HG03108 (cell line): ENCODE data around the gene MPZL3.
A peak's percentile ranks its signal among the peaks of the same experiment; 100 is the strongest.

ENCODE experiments used
- ATAC-seq: cut with Tn5 transposase; IDR thresholded peaks from one replicate; pipeline ENCODE4 v1.9.1; 2021; ENCODE audit warnings: moderate library complexity; ENCODE audit not compliant: unreplicated experiment

MPZL3 gene

DNA sequence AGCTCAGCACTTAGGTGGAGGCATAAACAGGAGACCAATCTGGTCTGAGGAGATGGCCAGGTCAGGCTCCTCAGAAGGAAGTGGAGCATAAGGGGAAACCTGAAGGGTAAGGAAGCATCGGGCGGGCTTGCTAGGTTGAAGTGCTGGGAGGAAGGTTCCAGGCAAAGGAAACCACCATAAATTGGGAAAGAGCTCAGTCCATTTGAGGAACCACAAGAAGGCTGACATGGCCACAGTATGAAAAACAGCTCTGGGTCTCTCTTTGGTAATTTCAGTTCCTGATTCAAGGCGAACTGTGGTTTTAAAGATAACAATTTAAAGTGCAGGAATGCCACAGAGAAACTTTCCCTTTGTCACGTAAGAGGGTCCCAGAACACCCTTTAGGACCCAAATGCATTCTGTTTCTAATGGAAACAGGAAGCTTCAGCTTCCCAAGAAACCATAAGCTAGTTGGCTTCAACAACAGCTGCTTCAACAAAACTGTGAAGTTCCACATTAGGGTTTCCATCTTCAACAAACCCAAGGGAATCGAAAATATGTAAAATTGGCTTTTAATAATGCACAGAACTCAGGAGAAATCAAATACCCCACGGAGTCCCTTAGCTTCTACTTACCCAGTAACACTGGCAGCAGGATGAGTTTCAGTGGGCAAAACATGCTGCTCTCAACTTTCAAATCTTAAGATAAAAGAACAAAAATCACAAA lies 37.8 kb downstream of the MPZL3 start:
- no peak for ATAC-seq

DNA sequence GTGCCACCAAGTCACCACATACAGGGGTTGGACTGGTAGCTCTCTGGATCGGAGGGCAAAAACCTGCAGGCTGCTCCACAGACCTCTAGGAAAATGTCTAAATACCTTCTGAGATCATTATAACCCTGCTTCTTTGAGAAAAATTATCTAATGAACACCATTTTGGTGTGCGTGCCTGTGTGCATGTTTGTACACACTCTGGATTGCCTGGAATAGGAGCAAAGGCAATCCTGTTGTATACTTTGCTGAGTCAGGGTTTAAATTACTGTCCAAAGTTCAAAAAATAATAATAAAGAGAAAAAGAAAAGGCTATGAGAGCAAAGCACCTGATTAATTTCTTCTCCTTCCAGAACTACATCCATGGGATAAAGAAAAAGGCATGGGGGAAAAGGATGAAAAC lies 38.4 kb downstream of the MPZL3 start:
- no peak for ATAC-seq

DNA sequence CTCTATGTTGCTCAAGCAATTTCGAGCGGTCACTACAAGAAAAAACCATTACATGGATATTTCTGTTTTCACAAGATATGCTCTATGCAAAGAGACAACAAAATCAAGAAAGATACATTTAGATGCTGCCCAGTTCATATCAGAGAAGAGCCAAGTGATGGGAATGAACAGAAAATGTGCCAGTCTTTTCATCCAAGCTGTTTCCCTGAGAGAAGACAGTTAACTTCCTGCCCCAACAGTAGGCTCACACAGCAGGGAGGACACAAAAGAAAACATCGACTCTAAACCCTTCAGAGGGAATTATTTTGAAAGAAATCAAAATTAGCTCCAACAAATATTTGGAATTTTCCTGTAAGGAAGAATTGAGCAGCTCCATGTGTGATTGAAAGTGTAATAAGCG lies 39.0 kb downstream of the MPZL3 start:
- ATAC-seq, result no peak

DNA sequence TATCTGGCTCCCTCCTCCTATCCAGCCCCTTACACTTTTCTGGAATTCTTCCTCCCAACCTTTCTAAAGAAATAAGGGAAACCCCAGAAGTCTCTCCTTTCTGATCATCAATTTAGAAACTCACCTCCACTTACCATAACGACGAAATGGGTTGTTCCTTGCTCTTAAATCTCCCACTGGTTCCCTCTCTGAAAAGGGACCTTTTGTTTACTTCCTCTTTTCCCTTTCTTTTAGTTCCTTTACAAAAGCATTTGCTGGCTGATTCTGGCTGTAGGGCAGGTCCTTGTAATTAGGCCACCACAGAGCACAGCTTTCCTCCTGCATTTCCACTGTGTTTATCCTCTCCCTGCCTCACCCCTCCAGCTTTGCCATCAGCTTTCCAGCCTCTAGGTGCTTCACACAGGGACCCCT lies 39.4 kb downstream of the MPZL3 start:
- ATAC-seq, result no peak

DNA sequence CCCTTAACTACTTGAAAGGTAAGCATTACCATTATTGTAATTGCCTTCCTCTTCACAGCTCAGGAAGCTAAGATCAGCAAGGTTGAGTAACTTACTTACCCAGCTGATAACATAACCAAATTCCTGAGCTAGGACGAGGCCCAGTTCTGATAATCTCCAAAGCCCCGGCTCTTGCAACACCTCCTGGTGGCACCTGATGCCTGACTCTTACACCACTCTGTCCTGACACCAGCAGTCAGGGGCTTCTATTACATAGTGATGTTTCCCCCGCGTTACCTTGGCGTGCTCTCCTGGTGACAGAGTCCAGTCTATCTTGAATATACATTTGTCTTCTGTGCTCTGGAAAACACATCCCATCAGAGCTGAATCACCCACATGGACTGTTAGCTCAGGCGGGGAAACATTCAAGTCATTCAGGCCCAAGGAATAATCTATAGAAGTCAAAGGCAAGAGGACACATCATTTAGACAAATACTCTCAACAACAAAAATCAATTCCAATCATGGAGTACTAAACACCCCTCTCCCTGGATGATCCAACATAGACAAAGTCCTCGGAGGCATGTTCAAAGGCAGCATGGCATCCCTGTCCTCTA lies 39.9 kb downstream of the MPZL3 start:
- no peak for ATAC-seq

DNA sequence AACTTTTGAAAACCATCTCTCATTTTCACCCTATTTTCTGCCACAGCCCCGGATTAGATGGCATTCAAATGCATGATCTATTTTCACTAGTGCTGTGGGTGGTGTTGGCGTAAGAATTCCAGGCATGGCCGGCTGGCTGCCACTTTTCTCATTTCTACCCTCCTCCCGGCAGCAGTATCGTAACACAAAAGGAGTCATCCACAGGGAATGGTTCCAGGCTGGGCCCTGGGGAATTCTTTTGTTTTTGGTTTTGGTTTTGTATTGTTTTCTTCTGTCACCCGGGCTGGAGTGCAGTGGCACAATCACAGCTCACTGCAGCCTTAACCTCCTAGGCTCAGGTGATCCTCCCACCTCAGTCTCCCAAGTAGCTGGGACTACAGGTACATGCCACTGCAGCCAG lies 41.2 kb downstream of the MPZL3 start:
- ATAC-seq, result no peak

DNA sequence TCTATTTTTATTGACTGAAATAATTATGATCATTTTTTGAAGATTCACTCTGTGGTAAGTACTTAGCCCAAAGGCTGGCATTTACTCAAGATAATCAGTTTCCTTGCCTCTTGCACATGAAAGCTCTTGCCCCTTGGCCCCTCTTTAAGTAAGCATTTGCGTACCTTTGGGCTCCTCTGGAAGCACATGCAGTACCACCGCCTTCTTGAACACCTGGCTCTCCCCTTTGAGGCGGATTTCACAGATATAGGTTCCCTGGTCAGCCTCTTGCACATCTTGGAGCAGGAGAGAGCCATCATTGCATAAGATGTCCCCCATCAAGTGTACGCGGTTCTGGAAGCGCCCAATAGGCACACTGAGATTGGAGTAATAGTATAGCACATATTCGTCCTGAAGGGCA lies 41.8 kb downstream of the MPZL3 start:
- ATAC-seq, result no peak

DNA sequence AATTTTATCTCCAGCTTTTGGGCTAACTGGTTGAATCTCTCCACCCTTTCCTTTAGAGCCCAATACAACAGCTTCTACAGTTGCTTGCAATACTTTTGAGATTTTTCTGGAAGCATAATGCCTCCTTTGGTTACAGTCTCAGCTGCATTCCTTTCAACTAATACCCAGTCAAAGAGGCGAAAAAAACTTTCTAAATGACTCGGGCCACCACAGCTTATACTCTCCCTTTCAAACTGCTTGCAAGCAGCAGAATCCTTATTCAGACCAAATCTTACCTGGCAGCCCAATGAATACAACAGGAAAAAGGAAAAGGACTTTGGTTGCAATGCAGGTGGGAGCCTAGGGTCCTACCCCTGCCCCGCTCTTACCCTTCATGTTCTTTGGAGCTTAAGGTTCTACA lies 43.1 kb downstream of the MPZL3 start:
- no peak for ATAC-seq

DNA sequence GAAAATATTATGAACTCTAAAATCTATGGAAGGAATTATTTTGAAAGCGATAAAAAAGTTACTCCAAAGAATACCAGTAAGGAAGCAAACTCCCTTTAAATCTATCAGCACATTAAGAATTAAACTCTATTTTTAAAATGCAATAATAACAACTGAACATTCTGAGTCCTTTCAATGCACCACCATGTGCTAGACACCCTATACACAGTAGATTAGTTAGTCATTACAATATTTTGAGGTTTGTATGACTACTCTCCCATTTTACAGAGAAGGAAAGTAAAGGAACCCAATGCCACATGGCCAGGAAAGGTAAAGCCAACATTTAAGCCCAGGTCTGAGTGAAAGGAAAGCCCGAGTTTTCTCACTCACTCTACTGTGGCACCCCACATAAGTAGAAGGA lies 45.1 kb downstream of the MPZL3 start:
- no peak for ATAC-seq

DNA sequence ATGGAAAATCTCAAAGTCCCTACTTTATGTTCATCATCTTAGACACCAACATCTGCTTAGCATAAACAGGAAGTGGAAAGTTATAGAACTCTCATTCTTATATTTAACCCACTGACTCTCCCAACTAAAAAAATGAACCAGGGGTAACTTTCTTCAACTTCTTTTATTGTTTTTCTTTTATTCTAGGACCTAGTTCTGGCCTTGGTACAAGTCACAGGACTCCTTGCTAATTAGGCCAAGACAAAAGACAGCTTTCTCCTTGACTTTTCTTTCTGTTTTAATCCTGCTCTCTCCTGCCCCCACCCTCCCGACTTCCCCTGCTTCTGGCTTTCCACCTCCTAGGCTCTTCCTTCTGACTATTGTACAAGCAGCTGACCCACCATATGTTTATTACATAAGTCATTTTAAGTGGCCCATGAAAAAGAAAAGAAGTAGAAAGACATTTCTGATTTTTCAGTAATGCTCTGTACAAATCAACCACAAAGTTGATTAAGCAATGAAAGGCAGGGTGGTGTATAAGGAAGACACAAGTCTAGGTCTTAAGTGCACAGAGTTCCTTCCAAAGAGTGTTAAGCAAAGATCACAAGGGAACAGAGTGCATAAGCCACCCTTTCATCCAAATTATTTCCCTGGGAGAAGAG lies 45.7 kb downstream of the MPZL3 start:
- no peak for ATAC-seq

DNA sequence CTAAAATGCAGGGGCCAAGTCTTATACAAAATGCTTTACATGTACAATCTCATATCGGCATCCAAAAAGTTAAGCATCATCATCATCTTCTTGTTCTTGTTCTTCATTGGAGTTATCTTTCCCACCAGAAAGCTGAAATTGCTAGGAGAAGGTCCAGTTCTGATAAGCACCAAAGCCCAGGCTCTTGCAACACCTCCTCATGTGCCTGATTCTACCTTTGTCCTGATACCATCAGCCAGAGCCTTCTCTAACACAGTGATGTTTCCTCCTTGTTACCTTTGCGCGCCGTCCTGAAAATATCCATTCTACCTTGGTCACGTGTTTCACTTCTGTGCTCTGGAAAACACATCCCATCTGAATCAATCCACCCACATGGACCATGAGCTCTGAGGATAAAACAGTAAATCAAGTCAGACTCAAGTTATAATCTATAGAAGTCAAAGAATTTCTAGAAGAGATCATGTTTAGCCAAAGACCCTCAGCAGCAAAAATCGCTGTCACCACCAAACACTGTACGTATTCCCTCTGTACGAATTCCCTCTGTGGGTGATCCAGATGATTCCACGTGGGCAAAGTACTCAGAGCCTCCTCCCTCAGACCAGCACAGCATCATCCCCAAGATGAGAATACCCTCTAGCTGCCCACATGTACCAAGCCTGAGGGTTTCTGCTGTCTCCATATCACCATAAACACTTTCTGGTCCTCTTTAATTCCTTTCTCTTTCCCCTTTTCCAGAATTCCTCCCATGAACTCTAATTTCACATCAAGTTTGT lies 46.4 kb downstream of the MPZL3 start:
- no peak for ATAC-seq

DNA sequence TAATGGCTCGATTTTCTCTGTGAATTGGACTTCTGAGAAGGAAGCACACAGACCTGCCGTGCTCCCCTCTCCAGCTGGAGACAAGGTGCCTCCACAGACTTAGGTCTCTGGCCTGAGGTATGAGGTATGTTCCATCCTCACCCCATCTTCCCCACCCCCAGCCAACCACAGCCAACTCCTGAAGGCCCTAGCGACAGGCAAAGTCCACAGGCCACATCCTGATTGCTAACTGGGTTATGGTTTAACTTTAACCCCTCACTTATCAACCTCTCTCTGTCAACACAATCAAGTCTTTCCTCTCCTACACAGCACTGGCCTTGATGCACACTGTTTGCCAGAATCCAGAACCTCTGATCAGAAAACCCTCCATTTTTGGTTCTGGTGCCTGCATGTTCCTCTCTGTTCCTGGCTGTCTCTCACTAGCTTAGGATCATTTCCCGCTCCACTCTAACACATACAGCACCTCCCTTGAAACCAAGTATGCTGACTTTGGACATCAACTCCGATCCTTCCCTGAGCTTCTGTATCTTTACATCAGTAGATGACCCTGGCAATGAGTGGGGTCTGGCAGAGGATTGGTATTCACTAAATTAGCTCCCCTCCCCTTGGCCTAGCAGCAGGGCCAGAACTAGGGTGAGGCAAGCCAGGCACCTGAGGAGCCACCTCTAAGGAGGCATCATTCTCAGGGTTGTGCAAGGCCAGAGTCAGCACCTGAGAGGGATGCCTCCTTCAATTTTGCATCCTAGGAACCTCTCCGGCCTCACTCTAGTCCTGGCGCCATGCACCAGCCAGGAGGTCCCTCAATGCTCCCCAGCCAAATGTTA lies 49.4 kb downstream of the MPZL3 start:
- peak; percentile 58 for ATAC-seq

DNA sequence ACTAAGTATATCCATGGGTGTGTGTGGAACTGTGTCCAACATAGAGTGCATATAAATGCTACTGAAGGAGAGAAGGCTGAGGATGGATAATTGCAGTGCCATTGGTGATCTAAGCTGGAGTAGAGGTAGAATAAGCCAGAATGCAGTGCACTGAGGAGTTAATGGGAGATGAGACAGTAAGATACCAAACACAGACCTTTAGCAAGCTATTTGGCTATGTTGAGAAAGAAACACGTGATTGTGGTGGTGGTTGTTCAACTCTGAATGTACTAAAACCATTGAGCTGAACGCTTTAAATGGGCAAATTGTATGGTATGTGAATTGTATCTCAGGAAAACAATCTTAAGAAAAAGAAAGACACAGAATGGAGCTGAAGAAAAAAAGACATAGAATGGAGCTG lies 50.2 kb downstream of the MPZL3 start:
- ATAC-seq, result no peak

DNA sequence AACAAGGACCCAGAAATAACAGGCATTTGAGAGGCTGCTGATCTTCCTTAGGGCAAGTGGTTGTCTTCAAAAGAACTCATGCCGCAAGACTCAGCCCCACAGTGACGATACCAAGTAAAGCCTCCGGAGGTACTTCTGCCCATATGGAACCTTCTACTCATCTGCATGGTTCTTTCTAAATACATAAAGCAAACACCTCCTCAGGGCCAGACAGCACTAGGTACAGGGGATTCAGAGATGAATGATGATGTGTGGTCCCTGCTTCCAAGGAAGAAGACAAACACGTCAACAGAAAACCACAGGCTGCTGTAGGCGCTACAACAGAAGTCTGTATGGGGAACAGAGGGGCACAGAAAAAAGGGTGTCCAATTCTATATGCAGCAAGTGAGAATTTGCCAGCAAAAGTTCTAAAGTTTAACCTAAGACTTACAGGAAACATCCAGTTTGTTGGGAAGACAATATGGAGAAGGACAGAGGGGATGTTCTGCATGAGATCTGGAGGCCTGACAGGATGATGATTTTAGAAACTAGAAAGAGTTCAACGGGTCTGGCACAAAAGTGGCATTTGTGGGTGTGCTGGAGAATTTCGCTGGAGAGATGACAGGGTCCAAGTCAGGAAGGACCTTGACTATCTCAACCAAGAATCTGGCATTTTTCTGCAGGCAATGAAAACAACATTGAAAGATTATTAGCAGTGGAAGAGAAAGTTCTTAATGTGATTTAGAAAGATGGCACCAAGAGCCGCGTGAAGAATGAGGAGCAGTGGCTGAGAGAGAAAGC lies 51.1 kb downstream of the MPZL3 start:
- ATAC-seq, result no peak

DNA sequence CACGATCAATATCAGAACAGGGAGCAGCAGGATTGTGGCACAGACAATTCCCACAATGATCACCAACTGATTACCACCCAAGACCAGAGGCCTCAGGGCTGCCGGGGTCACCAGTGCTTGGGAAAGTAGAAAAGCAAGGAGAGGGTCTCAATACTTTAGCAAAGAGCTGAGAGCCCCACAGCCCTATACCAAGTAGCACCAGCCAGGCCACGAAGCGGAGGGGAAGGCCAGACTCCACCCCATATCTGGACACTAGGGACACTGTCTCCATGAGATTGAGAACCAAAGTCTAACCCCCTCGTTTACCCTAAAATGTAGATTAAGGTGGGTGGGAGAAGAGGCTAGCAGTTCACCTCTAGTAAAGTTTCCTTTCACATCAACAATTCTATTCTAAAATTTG lies 51.7 kb downstream of the MPZL3 start:
- ATAC-seq, result no peak

DNA sequence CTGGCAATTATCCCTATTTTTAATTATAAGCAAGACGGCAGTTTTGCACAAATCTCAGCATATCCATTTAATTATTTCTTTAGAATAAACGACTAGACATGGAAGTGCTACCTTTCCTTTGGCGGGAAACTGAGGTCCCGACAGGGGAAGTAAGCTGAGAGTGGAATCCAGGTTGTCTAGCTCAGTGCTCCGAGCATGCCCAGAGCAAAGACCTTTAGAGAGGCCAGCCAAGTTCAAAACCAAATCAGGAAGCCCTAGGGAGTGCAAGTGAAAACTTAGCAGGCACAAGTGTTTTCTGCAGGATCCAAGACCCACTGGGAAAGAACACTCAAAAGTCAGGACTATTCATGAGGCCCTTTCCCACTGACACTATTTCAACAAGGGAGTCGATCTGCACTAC lies 53.0 kb downstream of the MPZL3 start:
- no peak for ATAC-seq

DNA sequence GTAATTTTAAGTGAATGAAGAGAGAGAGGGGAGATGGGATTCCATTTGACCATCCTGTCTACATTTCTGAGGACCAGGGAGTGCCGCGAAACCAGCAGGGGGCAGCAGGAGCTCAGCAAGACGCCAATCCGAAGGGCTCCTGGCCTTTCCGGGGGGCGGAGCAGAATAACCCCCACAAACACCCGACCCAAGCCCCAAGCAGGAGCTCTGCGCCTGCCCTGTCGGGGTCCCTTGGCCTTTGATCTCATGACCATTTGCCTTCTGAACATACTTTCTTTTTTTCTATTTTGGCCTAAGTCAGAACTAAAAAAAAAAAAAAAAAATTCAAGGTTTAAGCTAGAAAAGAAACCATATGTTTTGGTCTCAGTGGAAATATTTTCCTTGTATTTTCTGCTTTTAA lies 53.8 kb downstream of the MPZL3 start:
- ATAC-seq, result no peak

DNA sequence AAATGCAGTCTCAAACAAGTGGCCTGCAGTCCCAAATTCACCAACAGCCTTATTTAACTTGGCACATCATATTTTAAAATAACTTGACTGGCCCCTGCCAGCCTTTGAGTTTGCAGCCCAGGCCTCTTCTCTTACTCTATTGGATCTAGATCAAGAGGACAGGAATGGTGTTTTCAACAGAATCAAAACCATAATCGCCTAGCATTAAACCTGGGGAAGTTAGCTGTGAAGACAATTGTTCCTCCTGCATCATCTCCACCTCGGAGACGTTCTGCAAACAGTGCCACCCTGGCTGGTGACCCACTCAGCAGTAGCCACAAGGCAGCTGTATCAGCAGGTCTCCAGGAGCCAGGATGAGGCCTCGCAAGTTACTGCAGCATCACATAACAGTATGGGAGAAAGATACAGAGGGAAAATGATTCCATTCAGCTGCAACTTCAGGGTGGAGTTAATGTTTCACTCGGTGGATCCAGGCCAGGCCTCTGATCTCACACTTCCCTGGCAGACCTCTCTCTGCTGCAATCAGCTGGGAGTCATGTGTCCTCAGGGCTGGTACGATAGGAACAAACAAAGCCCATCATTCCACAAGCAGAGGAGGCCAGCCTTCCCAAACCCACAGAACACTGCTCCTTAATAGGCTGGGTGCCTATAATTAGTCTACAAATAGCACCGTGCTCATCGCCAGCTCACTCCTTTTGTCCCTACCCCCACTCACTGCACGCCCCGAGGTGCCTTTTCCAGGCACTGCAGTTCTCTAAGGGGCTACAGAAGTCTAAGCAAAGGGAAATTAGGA lies 57.1 kb downstream of the MPZL3 start:
- no peak for ATAC-seq

DNA sequence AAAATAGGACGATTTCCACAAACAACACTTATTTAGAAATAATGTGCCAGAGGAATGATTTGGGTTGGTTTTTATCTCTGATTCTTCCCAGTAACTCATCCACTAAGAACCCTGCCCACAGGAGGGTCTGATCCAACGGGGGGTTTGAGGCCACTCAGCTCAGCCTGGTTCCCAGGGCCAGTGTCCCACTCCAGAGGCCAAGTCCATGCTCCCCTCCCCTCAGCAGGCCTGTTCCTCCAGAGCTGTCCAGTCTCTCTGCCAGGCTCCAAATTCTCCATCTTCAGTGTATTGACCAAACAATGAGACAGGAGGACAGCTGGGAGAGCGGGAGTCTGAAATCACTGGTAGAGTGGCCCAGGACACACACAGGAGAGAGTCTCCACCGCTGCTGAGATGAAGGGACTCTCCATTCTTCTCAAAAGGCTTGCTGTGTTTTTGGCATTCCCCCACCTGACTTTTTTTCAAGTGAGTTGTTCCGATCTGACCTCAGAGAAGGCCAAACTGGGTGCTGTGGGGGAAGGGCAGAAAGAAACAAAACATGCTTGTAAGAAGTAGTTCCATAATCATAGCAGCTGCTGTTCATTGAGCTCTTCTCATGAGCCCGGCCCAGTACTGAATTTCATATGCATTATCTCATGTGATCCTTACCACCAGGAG lies 58.1 kb downstream of the MPZL3 start:
- no peak for ATAC-seq
